HCT116 (cell line): ENCODE results near the gene TLCD2.

Experiments
- EGR1 ChIP-seq: IDR thresholded peaks from 2 replicates; pipeline ENCODE4 v1.6.1; 2012; ENCODE audit warnings: low read depth
- POLR2A ChIP-seq: IDR thresholded peaks from 2 replicates; pipeline ENCODE4 v1.7.0; 2011; ENCODE audit warnings: borderline replicate concordance; ENCODE audit not compliant: insufficient read depth, insufficient read length; ENCODE audit errors: extremely low read depth
- YY1 ChIP-seq: IDR thresholded peaks from 2 replicates; pipeline ENCODE4 v1.6.1; 2011; ENCODE audit warnings: low read length, low read depth, moderate library complexity, mild to moderate bottlenecking; ENCODE audit not compliant: insufficient replicate concordance; ENCODE audit errors: extremely low read depth
- TF ChIP-seq, protein P1 (sequence below): IDR thresholded peaks from 2 replicates; pipeline ENCODE4 v1.6.1; 2012
- TF ChIP-seq, protein P2 (sequence below), 3 experiments: fragments of 200-600 bp in 1 of 3; sonication (generic) in 1 of 3; IDR thresholded peaks in 2 of 3; conservative IDR thresholded peaks in 1 of 3; 2 replicates each; pipeline ENCODE4 v1.5.1; 2012 to 2017; ENCODE audit warnings: low read depth in 2 of 3, low read length in 2 of 3, antibody characterized with exemption in 1 of 3, borderline replicate concordance in 1 of 3, control low read depth in 1 of 3, mild to moderate bottlenecking in 1 of 3, mixed read lengths in 1 of 3, mixed run types in 1 of 3, moderate library complexity in 1 of 3; ENCODE audit not compliant: insufficient read depth in 1 of 3

GRCh38 chr17:1743088-1743439 lies 32.9 kb upstream of the TLCD2 start:
- TF ChIP-seq, protein P1, sequence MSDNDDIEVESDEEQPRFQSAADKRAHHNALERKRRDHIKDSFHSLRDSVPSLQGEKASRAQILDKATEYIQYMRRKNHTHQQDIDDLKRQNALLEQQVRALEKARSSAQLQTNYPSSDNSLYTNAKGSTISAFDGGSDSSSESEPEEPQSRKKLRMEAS, result no peak
- TF ChIP-seq, protein P2, sequence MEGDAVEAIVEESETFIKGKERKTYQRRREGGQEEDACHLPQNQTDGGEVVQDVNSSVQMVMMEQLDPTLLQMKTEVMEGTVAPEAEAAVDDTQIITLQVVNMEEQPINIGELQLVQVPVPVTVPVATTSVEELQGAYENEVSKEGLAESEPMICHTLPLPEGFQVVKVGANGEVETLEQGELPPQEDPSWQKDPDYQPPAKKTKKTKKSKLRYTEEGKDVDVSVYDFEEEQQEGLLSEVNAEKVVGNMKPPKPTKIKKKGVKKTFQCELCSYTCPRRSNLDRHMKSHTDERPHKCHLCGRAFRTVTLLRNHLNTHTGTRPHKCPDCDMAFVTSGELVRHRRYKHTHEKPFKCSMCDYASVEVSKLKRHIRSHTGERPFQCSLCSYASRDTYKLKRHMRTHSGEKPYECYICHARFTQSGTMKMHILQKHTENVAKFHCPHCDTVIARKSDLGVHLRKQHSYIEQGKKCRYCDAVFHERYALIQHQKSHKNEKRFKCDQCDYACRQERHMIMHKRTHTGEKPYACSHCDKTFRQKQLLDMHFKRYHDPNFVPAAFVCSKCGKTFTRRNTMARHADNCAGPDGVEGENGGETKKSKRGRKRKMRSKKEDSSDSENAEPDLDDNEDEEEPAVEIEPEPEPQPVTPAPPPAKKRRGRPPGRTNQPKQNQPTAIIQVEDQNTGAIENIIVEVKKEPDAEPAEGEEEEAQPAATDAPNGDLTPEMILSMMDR (IDR thresholded peaks at IDR 0.05 in 2 of 3, conservative IDR thresholded peaks at IDR 0.05 in 1 of 3; ENCODE audit: borderline replicate concordance in 1 of 3, insufficient read depth in 1 of 3, low read depth in 2 of 3, low read length in 2 of 3), result no peak
- TF ChIP-seq EGR1 (no peak), POLR2A (no peak), YY1 (no peak)
